Frontal cortex (tissue), 4 donors: ENCODE data around the gene UBAC2. TPM values are rescaled to one million over a fixed set of nuclear protein-coding genes. Genes with fewer than 3 reads are reported as not detected.
"Not testable (repeated sequence)": the region's sequence is repeated elsewhere in the genome, so short reads cannot be mapped to it uniquely, and the experiment has no call there.

Source experiments
- DNase-seq, 2 donors: peaks; one replicate each; pipeline ENCODE4 v3.0.0; 2012; ENCODE audit warnings: low spot score in 2 of 2
- FAIRE-seq: peaks from 2 replicates; lab custom pipeline; 2012; peaks lifted over from hg19 to GRCh38; lab: Jason Lieb, UNC
- total RNA-seq: library from RNA; depleted of rRNA; stranded (reverse); fragments of >200 nt; gene quantifications from one replicate; pipeline ENCODE4 v1.2.3, GENCODE V29; 2014
- donor health status: control.
- donor health status: control.
- donor health status: control.

Gene UBAC2
- total RNA-seq, 1 donor from 2014 or later: 42.4 TPM

GRCh38 chr13:99210627-99211026, 10.0 kb downstream of the UBAC2 start:
- DNase-seq, FAIRE-seq: not testable (repeated sequence)

GRCh38 chr13:99211421-99212035, 10.9 kb downstream of the UBAC2 start:
- FAIRE-seq: no peak
- no peak for DNase-seq

- FAIRE-seq: no peak
Measured at GRCh38 chr13:99214232-99214631, 13.6 kb downstream of the UBAC2 start.

GRCh38 chr13:99214731-99215130, 14.1 kb downstream of the UBAC2 start:
- no peak for DNase-seq
- no peak for FAIRE-seq

More at GRCh38 chr13:99214232-99214631, 13.6 kb downstream of the UBAC2 start:
- no peak for DNase-seq

GRCh38 chr13:99215184-99215830, 14.7 kb downstream of the UBAC2 start:
- no peak for DNase-seq
- FAIRE-seq: no peak

GRCh38 chr13:99217461-99218110, 16.9 kb downstream of the UBAC2 start:
- no peak for DNase-seq
- FAIRE-seq: no peak

GRCh38 chr13:99218126-99218525, 17.5 kb downstream of the UBAC2 start:
- no peak for DNase-seq
- FAIRE-seq: no peak

- FAIRE-seq: no peak
- DNase-seq: no peak
Measured at GRCh38 chr13:99218545-99218944, 17.9 kb downstream of the UBAC2 start.

GRCh38 chr13:99218969-99219368, 18.3 kb downstream of the UBAC2 start:
- no peak for FAIRE-seq

GRCh38 chr13:99220199-99220935, 19.7 kb downstream of the UBAC2 start:
- FAIRE-seq (no peak), DNase-seq (no peak)

More at GRCh38 chr13:99218969-99219368, 18.3 kb downstream of the UBAC2 start:
- DNase-seq: no peak

GRCh38 chr13:99221567-99222239, 21.0 kb downstream of the UBAC2 start:
- DNase-seq (no peak), FAIRE-seq (no peak)

GRCh38 chr13:99223587-99223986, 22.9 kb downstream of the UBAC2 start:
- no peak for DNase-seq
- no peak for FAIRE-seq

- DNase-seq: no peak
- FAIRE-seq: no peak
Measured at GRCh38 chr13:99224021-99224420, 23.4 kb downstream of the UBAC2 start.

GRCh38 chr13:99225078-99225477, 24.4 kb downstream of the UBAC2 start:
- no peak for FAIRE-seq

GRCh38 chr13:99226513-99226912, 25.9 kb downstream of the UBAC2 start:
- no peak for DNase-seq
- no peak for FAIRE-seq

More at GRCh38 chr13:99225078-99225477, 24.4 kb downstream of the UBAC2 start:
- DNase-seq: no peak

- DNase-seq: no peak
Measured at GRCh38 chr13:99227331-99227900, 26.8 kb downstream of the UBAC2 start.

GRCh38 chr13:99227909-99228688, 27.4 kb downstream of the UBAC2 start:
- no peak for FAIRE-seq

More at GRCh38 chr13:99227331-99227900, 26.8 kb downstream of the UBAC2 start:
- no peak for FAIRE-seq

GRCh38 chr13:99228737-99229691, 28.4 kb downstream of the UBAC2 start:
- FAIRE-seq (no peak), DNase-seq (no peak)

More at GRCh38 chr13:99227909-99228688, 27.4 kb downstream of the UBAC2 start:
- DNase-seq: no peak
